Measurements from ENCODE around the gene FLNB. TPM values are rescaled to one million over a fixed set of nuclear protein-coding genes. Genes with fewer than 3 reads are reported as not detected.

Gene FLNB
- total and polyA plus RNA-seq, 10 of the 15 experiments (the other 5 are each of a cell fraction or from before 2014, with no cell fraction given): 13.6 to 51.8 (median 26.4) TPM

DNA sequence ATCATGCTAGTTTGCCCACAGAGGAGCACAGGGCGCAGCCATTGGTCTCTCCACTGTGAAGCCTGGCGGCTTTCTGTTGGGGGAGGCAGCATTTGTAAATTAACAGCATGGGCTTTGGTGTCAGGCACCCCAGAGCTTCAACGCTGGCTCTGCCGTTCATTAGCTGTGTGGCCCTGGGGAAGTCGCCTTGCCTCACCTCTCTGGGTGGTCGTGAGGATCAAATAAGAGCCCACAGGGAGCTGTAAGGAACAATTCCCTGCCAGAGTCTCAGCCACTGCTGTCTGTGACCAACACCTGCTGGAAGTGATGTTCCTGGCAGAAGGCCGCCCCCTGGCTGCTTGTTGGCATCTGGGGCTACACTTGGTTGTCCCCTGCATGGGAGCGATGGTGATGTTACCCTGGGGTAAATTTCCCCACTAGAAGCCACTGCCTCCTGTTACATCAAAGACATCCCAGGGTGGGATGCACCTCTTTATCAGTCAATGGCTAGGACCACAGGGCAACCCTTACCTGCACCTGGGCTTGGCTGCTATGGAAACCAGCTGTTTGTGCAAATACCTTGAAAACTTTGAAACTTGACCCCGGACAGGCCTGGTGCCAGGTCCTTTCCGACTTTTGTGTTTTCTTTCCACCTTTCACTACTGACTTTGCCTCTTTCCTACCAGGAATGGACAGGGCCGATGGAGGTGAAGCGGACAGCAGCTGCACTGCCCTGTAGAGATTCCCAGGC, 165.6 kb downstream of the FLNB start (continued):
- TF ChIP-seq, protein P1, sequence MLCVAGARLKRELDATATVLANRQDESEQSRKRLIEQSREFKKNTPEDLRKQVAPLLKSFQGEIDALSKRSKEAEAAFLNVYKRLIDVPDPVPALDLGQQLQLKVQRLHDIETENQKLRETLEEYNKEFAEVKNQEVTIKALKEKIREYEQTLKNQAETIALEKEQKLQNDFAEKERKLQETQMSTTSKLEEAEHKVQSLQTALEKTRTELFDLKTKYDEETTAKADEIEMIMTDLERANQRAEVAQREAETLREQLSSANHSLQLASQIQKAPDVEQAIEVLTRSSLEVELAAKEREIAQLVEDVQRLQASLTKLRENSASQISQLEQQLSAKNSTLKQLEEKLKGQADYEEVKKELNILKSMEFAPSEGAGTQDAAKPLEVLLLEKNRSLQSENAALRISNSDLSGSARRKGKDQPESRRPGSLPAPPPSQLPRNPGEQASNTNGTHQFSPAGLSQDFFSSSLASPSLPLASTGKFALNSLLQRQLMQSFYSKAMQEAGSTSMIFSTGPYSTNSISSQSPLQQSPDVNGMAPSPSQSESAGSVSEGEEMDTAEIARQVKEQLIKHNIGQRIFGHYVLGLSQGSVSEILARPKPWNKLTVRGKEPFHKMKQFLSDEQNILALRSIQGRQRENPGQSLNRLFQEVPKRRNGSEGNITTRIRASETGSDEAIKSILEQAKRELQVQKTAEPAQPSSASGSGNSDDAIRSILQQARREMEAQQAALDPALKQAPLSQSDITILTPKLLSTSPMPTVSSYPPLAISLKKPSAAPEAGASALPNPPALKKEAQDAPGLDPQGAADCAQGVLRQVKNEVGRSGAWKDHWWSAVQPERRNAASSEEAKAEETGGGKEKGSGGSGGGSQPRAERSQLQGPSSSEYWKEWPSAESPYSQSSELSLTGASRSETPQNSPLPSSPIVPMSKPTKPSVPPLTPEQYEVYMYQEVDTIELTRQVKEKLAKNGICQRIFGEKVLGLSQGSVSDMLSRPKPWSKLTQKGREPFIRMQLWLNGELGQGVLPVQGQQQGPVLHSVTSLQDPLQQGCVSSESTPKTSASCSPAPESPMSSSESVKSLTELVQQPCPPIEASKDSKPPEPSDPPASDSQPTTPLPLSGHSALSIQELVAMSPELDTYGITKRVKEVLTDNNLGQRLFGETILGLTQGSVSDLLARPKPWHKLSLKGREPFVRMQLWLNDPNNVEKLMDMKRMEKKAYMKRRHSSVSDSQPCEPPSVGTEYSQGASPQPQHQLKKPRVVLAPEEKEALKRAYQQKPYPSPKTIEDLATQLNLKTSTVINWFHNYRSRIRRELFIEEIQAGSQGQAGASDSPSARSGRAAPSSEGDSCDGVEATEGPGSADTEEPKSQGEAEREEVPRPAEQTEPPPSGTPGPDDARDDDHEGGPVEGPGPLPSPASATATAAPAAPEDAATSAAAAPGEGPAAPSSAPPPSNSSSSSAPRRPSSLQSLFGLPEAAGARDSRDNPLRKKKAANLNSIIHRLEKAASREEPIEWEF (IDR thresholded peaks at IDR 0.05; ENCODE audit: insufficient replicate concordance, low read depth, low read length): no peak
- TF ChIP-seq TCF12 (IDR thresholded peaks at IDR 0.05; ENCODE audit: low read depth, low read length) (0 out of 2 replicates have a peak, but pooled peaks have one; percentile 17), SIN3A (IDR thresholded peaks at IDR 0.05; ENCODE audit: low read depth, low read length) (no peak), TCF3 (IDR thresholded peaks at IDR 0.05; ENCODE audit: borderline replicate concordance, insufficient read depth, low read depth, low read length) (0 out of 2 replicates have a peak, but pooled peaks have one; percentile 69), ZSCAN29 (IDR thresholded peaks at IDR 0.05) (no peak), POU2F2 (IDR thresholded peaks at IDR 0.05; ENCODE audit: borderline replicate concordance, low read depth, low read length) (no peak), ZNF622 (IDR thresholded peaks at IDR 0.05) (no peak)

Measured in GM12878 (cell line).